Central memory CD8-positive, alpha-beta T cell (primary cell): Measurements from ENCODE around the gene LRP5.
"Not testable (repeated sequence)": the region's sequence is repeated elsewhere in the genome, so short reads cannot be mapped to it uniquely, and the experiment has no call there.

Experiments
- ATAC-seq: fragments of 150-1000 bp; cut with Tn5 transposase; replicated peaks from 2 replicates; pipeline ENCODE4 v1.10.0; 2022; ENCODE audit warnings: mild to moderate bottlenecking, moderate FRiP score, moderate number of reproducible peaks; ENCODE audit not compliant: poor library complexity, severe bottlenecking; ENCODE audit errors: extremely low read depth
- DNase-seq, 2 donors: peaks; one replicate each; pipeline ENCODE4 v3.0.0; 2021; ENCODE audit warnings: low spot score in 2 of 2
- H3K27ac Mint-ChIP-seq: one replicate; pipeline ENCODE4 v1.8.0; 2022; ENCODE audit warnings: low read depth, mild to moderate bottlenecking, moderate library complexity, mixed read lengths
- H3K27me3 Mint-ChIP-seq: one replicate; pipeline ENCODE4 v1.8.0; 2022; ENCODE audit warnings: mixed read lengths
- H3K36me3 Mint-ChIP-seq: one replicate; pipeline ENCODE4 v1.8.0; 2022; ENCODE audit warnings: mild to moderate bottlenecking, moderate library complexity, mixed read lengths; ENCODE audit not compliant: insufficient read depth
- H3K4me1 Mint-ChIP-seq: one replicate; pipeline ENCODE4 v1.8.0; 2022; ENCODE audit warnings: mixed read lengths
- H3K4me3 Mint-ChIP-seq: one replicate; pipeline ENCODE4 v1.8.0; 2022; ENCODE audit warnings: mild to moderate bottlenecking, moderate library complexity, mixed read lengths
- H3K9me3 Mint-ChIP-seq: one replicate; pipeline ENCODE4 v1.8.0; 2022; ENCODE audit warnings: mixed read lengths

The LRP5 gene

GRCh38 chr11:68430801-68431200 lies 118.4 kb downstream of the LRP5 start:
- Mint-ChIP-seq H3K27me3 (no peaks in the 10 kb centered on the region), H3K36me3 (peaks cover 2% of the 10 kb centered on the region), H3K9me3 (peaks cover 8% of the 10 kb centered on the region), H3K4me1 (no peaks in the 10 kb centered on the region), H3K27ac (no peak overlapping the region), H3K4me3 (no peak overlapping the region)
- DNase-seq = no peak
- ATAC-seq = no peak

DNA sequence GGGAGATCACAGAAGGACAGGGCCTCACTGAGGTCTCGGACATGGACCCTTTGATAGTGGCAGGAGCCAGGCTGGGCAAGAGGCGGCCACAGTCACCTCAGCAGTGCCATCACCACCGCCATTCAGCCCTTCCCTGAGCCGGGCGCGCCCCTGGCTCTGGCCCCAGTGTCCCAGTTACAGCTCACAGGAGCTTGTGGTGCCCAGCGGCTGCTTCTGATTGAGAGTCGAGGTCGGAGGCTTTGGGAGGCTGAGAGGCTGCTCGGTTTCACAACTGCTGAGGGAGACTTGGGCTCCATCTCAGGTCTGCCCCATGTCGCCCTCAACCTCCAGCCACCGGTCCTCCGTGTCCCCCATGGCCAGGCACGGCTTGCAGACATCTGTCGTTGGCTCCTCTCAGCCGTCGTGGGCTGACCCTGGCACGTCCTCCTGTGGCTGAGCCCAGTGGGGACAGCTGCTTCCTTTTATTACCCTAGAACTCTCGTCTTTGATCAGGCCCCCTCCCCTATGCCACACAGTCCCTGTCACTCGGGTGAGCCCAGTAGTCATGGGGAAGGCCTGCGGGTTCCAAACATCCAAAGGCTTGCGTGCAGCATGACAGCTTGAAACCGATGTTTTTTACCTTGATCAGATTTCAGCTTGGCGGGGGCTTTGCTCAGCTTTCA lies 119.7 kb downstream of the LRP5 start:
- Mint-ChIP-seq H3K27ac (no peak overlapping the region), H3K9me3 (peaks cover 8% of the 10 kb centered on the region), H3K4me1 (no peaks in the 10 kb centered on the region), H3K4me3 (no peak overlapping the region), H3K27me3 (no peaks in the 10 kb centered on the region), H3K36me3 (peaks cover 2% of the 10 kb centered on the region)
- DNase-seq (no peak), ATAC-seq (no peak)

DNA sequence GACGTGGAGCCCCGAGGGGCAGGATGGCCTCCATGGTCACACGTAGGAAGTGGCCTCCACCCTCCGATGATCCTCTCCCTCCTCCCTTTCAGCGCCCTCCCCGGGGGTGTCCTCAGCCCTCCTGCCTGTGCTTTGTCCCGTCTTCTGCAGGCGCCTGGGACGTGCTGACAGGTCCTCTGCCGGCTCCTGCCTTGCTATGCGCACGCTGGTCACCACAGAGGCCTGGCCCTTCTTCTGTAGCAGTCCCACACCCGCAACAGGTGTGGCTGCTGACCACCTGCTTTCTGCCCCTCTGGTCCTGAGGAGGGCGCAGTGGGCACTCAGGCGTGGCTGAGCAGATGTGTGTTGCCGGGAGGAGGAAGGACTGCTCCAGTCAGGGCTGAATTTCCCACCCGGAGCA lies 120.5 kb downstream of the LRP5 start:
- no peaks in the 10 kb centered on the region for H3K4me1 Mint-ChIP-seq
- H3K27me3 Mint-ChIP-seq = no peaks in the 10 kb centered on the region
- no peak overlapping the region for H3K4me3 Mint-ChIP-seq
- DNase-seq (no peak), ATAC-seq (no peak)
- H3K9me3 Mint-ChIP-seq = peaks cover 8% of the 10 kb centered on the region
- H3K27ac Mint-ChIP-seq = no peak overlapping the region
- peaks cover 2% of the 10 kb centered on the region for H3K36me3 Mint-ChIP-seq

GRCh38 chr11:68433541-68433940 lies 121.2 kb downstream of the LRP5 start:
- Mint-ChIP-seq H3K36me3 (peaks cover 2% of the 10 kb centered on the region), H3K4me1 (no peaks in the 10 kb centered on the region), H3K27ac (no peak overlapping the region), H3K27me3 (no peaks in the 10 kb centered on the region), H3K9me3 (peaks cover 8% of the 10 kb centered on the region), H3K4me3 (no peak overlapping the region)
- no peak for ATAC-seq
- no peak for DNase-seq

DNA sequence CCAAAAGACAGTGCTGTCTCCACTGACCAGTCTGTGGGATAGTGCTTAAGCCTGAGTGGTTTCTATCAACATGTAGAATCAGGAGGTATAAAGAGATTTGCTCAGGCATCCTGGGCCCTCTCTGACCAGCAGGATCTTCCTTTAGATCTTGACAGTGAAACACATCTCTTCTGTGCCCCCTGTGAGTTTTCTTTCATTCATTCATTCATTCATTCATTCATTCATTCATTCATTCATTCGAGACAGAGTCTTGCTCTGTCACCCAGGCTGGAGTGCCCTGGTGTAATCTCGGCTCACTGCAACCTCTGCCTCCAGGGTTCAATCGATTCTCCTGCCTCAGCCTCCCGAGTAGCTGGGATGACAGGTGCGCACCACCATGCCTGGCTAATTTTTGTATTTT lies 121.8 kb downstream of the LRP5 start:
- not testable (repeated sequence) for H3K4me3 Mint-ChIP-seq, H3K4me1 Mint-ChIP-seq, H3K27me3 Mint-ChIP-seq, DNase-seq, H3K27ac Mint-ChIP-seq, ATAC-seq, H3K9me3 Mint-ChIP-seq, H3K36me3 Mint-ChIP-seq

DNA sequence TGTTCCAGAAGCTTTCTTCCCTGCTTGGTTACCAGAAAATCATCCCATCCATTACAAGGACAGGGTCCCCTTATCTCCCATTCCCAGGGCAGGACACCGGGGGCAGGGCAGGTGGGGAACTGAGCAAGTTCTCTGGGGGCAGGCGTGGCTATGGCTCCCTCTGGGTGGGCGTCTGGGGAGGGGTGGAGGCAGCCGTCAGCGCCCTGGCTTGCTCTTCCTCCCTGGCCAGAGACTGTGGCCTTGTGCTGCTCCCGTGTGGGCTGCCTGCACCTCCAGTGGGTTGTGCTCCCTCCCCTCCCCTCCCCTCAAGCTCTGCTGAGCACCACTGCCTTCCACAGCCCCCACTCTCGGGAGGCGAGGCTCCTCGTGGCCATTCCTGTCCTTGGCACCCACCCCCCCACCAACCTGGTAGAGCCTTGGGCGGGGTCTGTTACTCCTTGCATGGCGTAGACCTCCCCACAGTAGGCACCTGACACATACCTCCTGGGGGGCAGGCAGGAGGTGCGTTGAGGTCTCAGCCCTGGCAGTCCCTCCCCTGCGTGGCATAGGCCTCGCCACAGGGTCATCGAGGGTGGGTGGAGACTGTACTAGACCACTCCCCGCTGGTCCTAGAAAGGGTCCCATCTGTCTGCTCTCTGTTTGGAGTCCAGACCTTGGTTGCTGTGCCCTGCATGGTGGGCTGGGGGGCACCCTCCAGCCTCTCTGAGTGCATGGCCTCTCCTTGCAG lies 123.9 kb downstream of the LRP5 start:
- peaks cover 2% of the 10 kb centered on the region for H3K36me3 Mint-ChIP-seq
- H3K4me1 Mint-ChIP-seq = no peaks in the 10 kb centered on the region
- no peak overlapping the region for H3K27ac Mint-ChIP-seq
- ATAC-seq (no peak), DNase-seq (no peak)
- no peaks in the 10 kb centered on the region for H3K27me3 Mint-ChIP-seq
- no peak overlapping the region for H3K4me3 Mint-ChIP-seq
- H3K9me3 Mint-ChIP-seq = no peaks in the 10 kb centered on the region

DNA sequence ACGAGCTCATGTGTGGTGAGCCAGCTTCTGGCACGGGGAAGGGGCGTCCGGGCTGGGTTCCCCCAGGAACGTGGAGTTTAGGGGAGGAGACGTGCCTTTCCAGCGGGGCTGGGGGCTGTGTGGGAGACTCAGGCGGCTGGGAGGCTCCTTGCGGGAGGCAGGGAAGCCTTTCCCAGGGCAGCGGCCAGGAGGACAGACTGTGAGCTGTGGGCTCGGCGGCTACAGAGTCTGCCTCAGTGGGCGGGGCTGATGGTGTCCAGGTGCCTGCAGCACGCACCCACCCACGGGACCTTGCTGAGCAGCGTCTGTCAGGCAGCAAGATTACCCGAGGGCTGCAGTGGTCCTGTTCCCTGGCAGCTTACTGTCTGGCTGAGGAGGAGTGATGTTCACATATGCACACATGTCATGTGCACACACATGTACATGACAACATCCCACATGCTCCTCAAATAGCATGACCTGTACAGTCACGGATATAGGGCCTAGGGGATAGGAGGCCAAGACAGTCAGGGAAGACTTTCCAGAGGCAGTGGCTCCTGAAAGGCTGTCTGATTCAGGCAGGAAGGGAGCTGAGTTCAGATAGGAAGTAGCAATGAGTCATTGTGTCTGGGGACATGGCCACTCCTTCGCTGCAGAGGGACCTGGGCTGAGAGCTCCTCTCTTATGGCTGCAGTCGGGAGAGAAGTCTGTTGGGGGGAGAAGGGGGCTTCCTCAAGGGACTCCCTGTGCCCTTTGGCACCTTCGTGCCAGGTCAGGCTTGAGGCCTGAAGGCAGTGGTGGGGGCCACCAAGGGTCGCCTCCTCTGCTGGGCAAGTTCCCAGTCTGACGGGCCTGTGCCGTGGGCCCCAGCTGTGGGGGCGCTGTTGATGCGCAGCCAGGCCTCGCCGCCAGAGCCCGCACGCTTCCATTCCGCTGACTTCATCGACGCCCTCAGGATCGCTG lies 124.9 kb downstream of the LRP5 start:
- no peaks in the 10 kb centered on the region for H3K4me1 Mint-ChIP-seq
- DNase-seq (no peak), ATAC-seq (no peak)
- peaks cover 2% of the 10 kb centered on the region for H3K36me3 Mint-ChIP-seq
- no peak overlapping the region for H3K27ac Mint-ChIP-seq
- no peaks in the 10 kb centered on the region for H3K27me3 Mint-ChIP-seq
- no peaks in the 10 kb centered on the region for H3K9me3 Mint-ChIP-seq
- H3K4me3 Mint-ChIP-seq = no peak overlapping the region

DNA sequence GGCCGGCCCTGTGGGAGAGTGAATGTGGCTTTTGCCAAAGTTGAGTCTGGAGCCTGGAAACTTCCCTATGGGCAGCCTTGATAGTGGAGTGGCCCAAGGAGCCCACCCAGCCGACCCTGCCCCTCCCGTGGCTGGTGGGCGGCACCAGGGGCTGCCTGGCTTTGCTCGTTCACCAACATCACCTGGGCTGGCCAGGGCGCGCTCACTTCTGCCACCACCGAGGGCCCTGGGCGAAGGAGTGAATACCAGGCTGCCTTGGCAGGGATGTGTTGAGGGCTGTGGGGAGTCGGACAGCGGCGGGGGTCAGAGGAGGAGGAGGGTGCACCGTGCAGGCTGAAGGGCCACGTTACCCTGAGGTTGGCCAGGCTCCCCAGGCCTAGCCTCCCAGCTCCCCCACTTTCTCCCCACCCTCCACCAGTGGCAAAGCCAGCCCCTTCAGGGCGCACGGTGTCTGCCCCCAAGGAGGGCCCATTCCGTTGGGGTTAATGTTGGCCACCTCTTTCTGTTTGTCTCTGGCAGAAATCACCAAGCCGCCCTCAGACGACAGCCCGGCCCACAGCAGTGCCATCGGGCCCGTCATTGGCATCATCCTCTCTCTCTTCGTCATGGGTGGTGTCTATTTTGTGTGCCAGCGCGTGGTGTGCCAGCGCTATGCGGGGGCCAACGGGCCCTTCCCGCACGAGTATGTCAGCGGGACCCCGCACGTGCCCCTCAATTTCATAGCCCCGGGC lies 125.7 kb downstream of the LRP5 start:
- no peak for DNase-seq
- Mint-ChIP-seq H3K27me3 (no peaks in the 10 kb centered on the region), H3K36me3 (peaks cover 2% of the 10 kb centered on the region), H3K9me3 (no peaks in the 10 kb centered on the region), H3K4me3 (no peak overlapping the region), H3K4me1 (no peaks in the 10 kb centered on the region), H3K27ac (no peak overlapping the region)
- ATAC-seq = no peak

DNA sequence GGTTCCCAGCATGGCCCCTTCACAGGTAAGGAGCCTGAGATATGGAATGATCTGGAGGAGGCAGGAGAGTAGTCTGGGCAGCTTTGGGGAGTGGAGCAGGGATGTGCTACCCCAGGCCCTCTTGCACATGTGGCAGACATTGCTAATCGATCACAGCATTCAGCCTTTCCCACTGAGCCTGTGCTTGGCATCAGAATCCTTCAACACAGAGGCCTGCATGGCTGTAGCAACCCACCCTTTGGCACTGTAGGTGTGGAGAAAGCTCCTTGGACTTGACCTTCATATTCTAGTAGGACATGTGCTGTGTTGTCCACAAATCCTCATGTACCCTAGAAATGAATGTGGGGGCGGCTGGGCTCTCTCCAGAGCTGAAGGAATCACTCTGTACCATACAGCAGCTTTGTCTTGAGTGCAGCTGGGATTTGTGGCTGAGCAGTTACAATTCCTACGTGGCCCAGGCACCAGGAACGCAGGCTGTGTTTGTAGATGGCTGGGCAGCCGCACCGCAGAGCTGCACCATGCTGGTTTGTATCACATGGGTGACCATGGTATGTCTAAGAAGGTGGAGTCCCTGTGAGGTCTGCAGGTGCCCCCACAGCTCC lies 126.4 kb downstream of the LRP5 start:
- ATAC-seq = no peak
- no peak for DNase-seq
- no peak overlapping the region for H3K4me3 Mint-ChIP-seq
- peaks cover 2% of the 10 kb centered on the region for H3K36me3 Mint-ChIP-seq
- no peaks in the 10 kb centered on the region for H3K27me3 Mint-ChIP-seq
- H3K27ac Mint-ChIP-seq = no peak overlapping the region
- no peaks in the 10 kb centered on the region for H3K9me3 Mint-ChIP-seq
- H3K4me1 Mint-ChIP-seq = no peaks in the 10 kb centered on the region

GRCh38 chr11:68439355-68440065 lies 127.1 kb downstream of the LRP5 start:
- no peak overlapping the region for H3K27ac Mint-ChIP-seq

GRCh38 chr11:68440224-68440623 lies 127.8 kb downstream of the LRP5 start:
- H3K36me3 Mint-ChIP-seq = peaks cover 2% of the 10 kb centered on the region
- no peaks in the 10 kb centered on the region for H3K4me1 Mint-ChIP-seq
- DNase-seq = no peak
- no peaks in the 10 kb centered on the region for H3K9me3 Mint-ChIP-seq
- ATAC-seq = no peak
- no peaks in the 10 kb centered on the region for H3K27me3 Mint-ChIP-seq
- peak overlapping the region; percentile 68 for H3K27ac Mint-ChIP-seq
- H3K4me3 Mint-ChIP-seq = no peak overlapping the region

More at GRCh38 chr11:68439355-68440065, 127.1 kb downstream of the LRP5 start:
- ATAC-seq = no peak
- Mint-ChIP-seq H3K36me3 (peaks cover 2% of the 10 kb centered on the region), H3K4me3 (no peak overlapping the region), H3K27me3 (no peaks in the 10 kb centered on the region), H3K4me1 (no peaks in the 10 kb centered on the region), H3K9me3 (no peaks in the 10 kb centered on the region)
- DNase-seq = no peak
